HG03097 (cell line): ENCODE measurements around the gene HIP1.
"Not testable (repeated sequence)": the region's sequence is repeated elsewhere in the genome, so short reads cannot be mapped to it uniquely, and the experiment has no call there.

ENCODE experiments used
- ATAC-seq: cut with Tn5 transposase; IDR thresholded peaks from one replicate; pipeline ENCODE4 v1.9.1; 2021; ENCODE audit not compliant: unreplicated experiment, low FRiP score

Gene HIP1

GRCh38 chr7:75584354-75584753 is 154.4 kb downstream of the HIP1 start:
- ATAC-seq: no peak

- no peak for ATAC-seq
These were observed 155.5 kb downstream of the HIP1 start for GRCh38 chr7:75583255-75583654.

GRCh38 chr7:75579899-75580298 is 158.8 kb downstream of the HIP1 start:
- no peak for ATAC-seq

- ATAC-seq: no peak
These were observed 160.7 kb downstream of the HIP1 start for GRCh38 chr7:75578081-75578480.

GRCh38 chr7:75575488-75576121 is 163.1 kb downstream of the HIP1 start:
- ATAC-seq: no peak

GRCh38 chr7:75573477-75574019 is 165.2 kb downstream of the HIP1 start:
- no peak for ATAC-seq

GRCh38 chr7:75572814-75573213 is 165.9 kb downstream of the HIP1 start:
- ATAC-seq: no peak

- ATAC-seq: no peak
These were observed 166.3 kb downstream of the HIP1 start for GRCh38 chr7:75572396-75572795.

- no peak for ATAC-seq
These were observed 167.5 kb downstream of the HIP1 start for GRCh38 chr7:75571209-75571608.

- not testable (repeated sequence) for ATAC-seq
These were observed 169.0 kb downstream of the HIP1 start for GRCh38 chr7:75569629-75570282.

GRCh38 chr7:75567948-75568595 is 170.7 kb downstream of the HIP1 start:
- no peak for ATAC-seq

- ATAC-seq: no peak
These were observed 173.5 kb downstream of the HIP1 start for GRCh38 chr7:75565132-75565837.

- no peak for ATAC-seq
These were observed 175.6 kb downstream of the HIP1 start for GRCh38 chr7:75563171-75563570.

GRCh38 chr7:75559976-75560365 is 178.8 kb downstream of the HIP1 start:
- no peak for ATAC-seq

GRCh38 chr7:75559355-75559975 is 179.3 kb downstream of the HIP1 start:
- ATAC-seq: no peak

- not testable (repeated sequence) for ATAC-seq
These were observed 181.9 kb downstream of the HIP1 start for GRCh38 chr7:75556835-75557234.

GRCh38 chr7:75555736-75556135 is 183.0 kb downstream of the HIP1 start:
- no peak for ATAC-seq

- ATAC-seq: no peak
These were observed 192.3 kb downstream of the HIP1 start for GRCh38 chr7:75546237-75547015.

GRCh38 chr7:75537731-75538130 is 201.0 kb downstream of the HIP1 start:
- ATAC-seq: no peak
